Activated CD4-positive, alpha-beta T cell treated with anti-CD3 and anti-CD28 coated beads, Interleukin-2, amount 50 U/mL, for 16 hours (primary cell): Measurements from ENCODE around the gene LRRC37B.
"Not testable (repeated sequence)": the region's sequence is repeated elsewhere in the genome, so short reads cannot be mapped to it uniquely, and the experiment has no call there.

Experiments
- DNase-seq: peaks from one replicate; pipeline ENCODE4 v3.0.0-alpha.2; 2020

LRRC37B gene

GRCh38 chr17:32006957-32007462 lies at the start of gene LRRC37B:
Gene LRRC37B, plus strand, starts transcription at chr17:32007383. Its CDS starts 14,010 bp downstream, at chr17:32021393.
- peak; percentile 92 for DNase-seq

DNA sequence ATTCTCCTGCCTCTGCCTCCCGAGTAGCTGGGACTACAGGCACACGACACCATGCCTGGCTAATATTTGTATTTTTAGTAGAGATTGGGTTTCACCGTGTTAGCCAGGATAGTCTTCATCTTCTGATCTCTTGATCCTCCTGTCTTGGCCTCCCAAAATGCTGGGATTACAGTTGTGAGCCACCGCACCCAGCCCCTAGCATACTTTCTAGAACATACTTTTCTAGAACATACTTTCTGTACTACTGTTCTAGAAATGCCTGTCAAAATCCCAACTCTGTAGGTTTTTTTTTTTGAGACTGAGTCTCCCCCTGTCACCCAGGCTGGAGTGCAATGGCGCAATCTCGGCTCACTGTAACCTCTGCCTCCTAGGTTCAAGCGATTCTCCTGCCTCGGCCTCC lies 43.1 kb upstream of the LRRC37B start:
- not testable (repeated sequence) for DNase-seq

DNA sequence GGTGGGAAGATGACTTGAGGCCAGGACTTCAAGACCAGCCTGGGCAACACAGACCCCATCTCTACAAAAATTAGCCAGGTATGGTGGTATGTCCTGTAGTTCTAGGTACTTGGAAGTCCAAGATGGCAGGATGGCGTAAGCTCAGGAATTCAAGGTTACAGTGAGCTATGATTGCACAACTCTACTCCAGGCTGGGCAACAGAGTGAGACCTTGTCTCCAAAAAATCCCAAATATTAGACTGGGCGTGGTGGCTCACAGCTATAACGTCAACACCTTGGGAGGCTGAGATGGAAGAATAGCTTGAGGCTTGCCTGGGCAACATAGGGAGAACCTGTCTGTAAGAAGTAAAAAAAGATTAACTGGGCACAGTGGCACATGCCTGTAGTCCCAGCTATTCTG lies 39.5 kb upstream of the LRRC37B start:
- DNase-seq, result no peak

DNA sequence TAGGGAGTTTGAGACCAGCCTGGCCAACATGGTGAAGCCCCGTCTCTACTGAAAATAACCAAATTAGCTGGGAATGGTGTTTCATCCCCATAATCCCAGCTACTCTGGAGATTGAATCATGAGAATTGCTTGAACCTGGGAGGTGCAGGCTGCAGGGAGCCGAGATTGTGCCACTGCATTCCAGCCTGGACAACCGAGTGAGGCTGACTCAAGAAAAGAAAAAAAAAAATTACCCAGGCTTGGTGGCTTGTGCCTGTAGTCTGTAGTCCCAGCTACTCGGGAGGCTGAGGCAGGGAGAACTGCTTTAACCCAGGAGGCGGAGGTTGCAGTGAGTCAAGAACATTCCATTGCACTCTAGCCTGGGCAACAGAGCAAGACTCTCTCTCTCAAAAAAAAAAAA lies 36.8 kb upstream of the LRRC37B start:
- DNase-seq, result not testable (repeated sequence)

- not testable (repeated sequence) for DNase-seq
Measured at GRCh38 chr17:31974269-31975071, 32.7 kb upstream of the LRRC37B start.

DNA sequence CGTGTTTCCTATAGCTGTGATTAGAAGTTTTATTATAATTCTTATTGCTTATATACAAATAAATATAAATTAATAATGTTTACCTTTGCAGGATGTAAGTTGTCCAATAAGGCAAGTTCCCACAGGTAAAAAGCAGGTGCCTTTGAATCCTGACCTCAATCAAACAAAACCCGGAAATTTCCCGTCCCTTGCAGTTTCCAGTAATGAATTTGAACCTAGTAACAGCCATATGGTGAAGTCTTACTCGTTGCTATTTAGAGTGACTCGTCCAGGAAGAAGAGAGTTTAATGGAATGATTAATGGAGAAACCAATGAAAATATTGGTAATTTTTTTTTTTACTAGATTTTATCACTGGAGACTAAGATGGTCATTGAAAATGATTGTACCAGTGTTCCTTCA lies 31.8 kb upstream of the LRRC37B start:
- not testable (repeated sequence) for DNase-seq

DNA sequence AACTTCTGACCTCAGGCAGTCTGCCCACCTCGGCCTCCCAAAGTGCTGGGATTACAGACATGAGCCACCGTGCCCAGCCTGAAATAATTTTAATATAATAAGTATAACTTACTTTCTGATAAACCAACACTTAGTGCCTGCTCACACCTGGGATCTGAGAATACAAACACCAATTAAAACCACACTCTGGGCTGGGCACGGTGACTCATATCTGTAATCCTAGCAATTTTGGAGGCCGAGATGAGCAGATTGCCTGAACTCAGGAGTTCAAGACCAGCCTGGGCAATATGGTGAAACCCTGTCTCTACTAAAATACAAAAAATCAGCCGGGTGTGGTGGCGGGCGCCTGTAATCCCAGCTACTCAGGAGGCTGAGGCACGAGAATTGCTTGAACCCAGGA lies 15.4 kb upstream of the LRRC37B start:
- DNase-seq, result peak; percentile 51

- DNase-seq, result no peak
Measured at GRCh38 chr17:31997005-31997404, 10.2 kb upstream of the LRRC37B start.

GRCh38 chr17:32007463-32008298 lies 498 bp downstream of the LRRC37B start:
- peak; percentile 58 for DNase-seq

- no peak for DNase-seq
Measured at GRCh38 chr17:32009262-32009542, 2.0 kb downstream of the LRRC37B start.

DNA sequence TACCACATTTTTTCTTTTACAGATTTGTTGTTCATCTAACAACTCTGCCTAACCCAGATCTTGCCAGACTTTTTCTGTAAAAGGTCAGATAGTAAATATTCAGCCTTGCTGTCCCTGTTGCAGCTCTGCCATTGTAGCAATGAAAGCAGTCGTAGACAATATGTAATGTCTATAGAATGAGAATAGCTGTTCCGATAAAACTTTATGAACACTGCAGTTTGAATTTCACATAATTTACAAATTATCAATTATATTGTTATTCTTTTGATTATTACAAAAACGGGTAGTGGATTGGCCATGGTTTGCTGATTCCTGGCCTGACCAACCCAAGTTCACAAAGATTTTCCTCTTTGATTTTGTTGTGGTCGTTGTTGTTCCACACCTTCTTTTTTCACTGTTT lies 2.9 kb downstream of the LRRC37B start:
- DNase-seq, result no peak

- no peak for DNase-seq
Measured at GRCh38 chr17:32015245-32016013, 8.2 kb downstream of the LRRC37B start.

DNA sequence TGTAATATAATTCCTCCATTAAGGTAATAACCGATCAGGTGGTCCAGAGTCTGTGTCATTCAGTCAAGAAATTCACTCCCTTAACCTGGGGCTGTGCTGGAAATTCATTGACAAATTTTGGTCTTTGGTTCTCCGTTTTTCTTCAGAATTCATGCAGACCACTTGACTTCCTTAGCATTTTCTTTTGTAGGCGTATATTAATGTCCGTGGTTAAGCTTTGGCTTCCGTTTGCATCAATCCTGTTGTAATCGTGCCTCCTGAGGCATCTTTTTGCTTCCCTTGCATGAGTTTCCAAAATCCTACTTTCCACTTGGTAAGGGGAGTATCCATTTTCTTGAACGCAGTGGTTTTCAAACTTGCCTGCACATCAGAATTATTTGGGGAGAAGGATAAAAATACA lies 9.0 kb downstream of the LRRC37B start:
- no peak for DNase-seq

- DNase-seq, result no peak
Measured at GRCh38 chr17:32019228-32019627, 12.0 kb downstream of the LRRC37B start.

DNA sequence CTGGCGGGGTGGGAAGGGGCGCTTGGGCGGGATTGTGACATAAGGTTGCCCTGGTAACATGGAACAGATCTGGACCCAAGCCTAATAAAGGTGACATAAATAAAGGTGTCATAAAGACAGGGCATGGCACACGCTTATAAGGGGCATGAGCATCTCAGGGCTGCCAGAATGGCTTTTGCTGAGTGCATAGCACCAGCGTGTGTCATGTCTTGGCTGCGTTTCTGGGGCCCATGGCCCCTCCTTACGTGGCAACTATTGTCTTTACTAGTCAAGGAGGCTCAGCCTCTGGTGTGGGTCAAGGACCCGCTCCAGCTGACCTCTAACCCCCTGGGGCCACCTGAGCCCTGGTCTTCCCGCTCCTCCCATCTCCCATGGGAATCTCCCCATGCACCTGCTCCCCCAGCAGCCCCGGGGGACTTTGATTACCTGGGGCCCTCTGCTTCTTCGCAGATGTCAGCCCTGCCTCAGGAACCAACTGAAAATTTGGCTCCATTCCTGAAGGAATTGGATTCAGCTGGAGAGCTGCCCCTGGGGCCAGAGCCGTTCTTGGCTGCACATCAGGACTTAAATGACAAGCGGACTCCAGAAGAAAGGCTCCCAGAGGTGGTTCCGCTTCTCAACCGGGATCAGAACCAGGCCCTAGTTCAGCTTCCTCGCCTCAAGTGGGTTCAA lies 13.9 kb downstream of the LRRC37B start:
- DNase-seq, result no peak

GRCh38 chr17:32021615-32021955 lies 14.4 kb downstream of the LRRC37B start:
- no peak for DNase-seq

GRCh38 chr17:32022554-32022953 lies 15.4 kb downstream of the LRRC37B start:
- not testable (repeated sequence) for DNase-seq

DNA sequence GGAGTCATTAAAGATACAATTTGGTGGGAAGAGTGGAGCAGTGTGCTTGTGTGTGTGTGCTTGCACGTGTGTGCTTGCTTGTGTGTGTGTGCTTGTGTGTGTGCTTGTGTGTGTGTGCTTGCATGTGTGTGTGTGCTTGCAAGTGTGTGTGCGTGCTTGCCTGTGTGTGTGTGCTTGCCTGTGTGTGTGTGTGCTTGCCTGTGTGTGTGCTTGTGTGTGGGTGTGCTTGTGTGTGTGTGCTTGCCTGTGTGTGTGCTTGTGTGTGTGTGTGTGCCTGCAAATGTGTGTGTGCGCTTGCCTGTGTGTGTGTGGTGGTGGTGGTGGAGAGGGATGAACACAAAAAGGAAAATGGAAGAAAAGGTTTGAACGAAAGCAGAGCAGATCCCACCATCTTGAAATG lies 20.1 kb downstream of the LRRC37B start:
- not testable (repeated sequence) for DNase-seq

GRCh38 chr17:32033223-32033622 lies 26.0 kb downstream of the LRRC37B start:
- no peak for DNase-seq

DNA sequence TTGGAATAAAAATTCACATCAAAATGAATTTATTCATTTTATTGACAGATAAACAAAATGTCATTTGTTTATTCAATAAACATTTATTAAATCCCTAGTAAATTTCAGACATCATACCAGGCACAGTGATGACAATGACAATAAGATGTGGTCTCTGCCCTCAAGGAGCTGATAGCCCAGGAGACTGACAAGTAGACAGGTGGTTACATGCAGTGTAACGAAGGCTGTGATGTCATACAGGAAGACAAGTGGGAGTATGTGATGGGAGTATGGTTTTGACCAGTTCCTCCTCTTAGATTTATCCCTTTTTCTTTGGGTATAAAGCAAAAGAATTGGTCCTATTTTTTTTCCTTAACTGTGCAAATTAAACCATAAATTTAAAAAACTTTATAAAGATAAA lies 26.6 kb downstream of the LRRC37B start:
- not testable (repeated sequence) for DNase-seq

DNA sequence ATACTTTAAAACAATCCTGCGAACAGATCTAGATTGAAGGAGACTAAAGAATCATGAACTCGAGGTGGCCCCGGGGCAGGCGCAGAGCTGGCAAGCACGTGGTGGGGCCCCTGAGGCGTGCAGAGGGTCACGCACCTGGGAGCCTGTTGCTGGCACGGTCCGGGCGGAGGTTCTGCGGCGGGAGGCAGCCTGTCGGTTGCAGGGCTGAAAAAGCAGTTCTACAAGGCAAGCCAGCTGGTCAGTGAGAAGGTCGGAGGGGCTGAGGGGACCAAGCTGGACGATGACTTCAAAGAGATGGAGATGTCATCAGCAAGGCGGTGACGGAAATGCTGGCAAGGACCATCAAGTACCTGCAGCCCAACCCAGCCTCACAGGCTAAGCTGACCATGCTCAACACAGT lies 33.1 kb downstream of the LRRC37B start:
- not testable (repeated sequence) for DNase-seq

GRCh38 chr17:32041306-32041875 lies 34.2 kb downstream of the LRRC37B start:
- not testable (repeated sequence) for DNase-seq
